Ishikawa (cell line): ENCODE data around the gene OR51B5.

ENCODE experiments used
- CEBPB ChIP-seq: IDR thresholded peaks from 2 replicates; pipeline ENCODE4 v1.6.1; 2012
- CREB1 ChIP-seq: IDR thresholded peaks from 2 replicates; pipeline ENCODE4 v1.6.1; 2012; ENCODE audit warnings: low read depth
- EGR1 ChIP-seq: IDR thresholded peaks from 2 replicates; pipeline ENCODE4 v1.6.1; 2012
- EP300 ChIP-seq: IDR thresholded peaks from 2 replicates; pipeline ENCODE4 v1.6.1; 2012; ENCODE audit warnings: borderline replicate concordance
- FOXM1 ChIP-seq: IDR thresholded peaks from 2 replicates; pipeline ENCODE4 v1.6.1; 2012; ENCODE audit warnings: low read depth, borderline replicate concordance
- MAX ChIP-seq: IDR thresholded peaks from 2 replicates; pipeline ENCODE4 v1.6.1; 2012
- NFIC ChIP-seq: IDR thresholded peaks from 2 replicates; pipeline ENCODE4 v1.6.1; 2012
- RAD21 ChIP-seq: IDR thresholded peaks from 2 replicates; pipeline ENCODE4 v1.6.1; 2012; ENCODE audit warnings: low read depth
- TAF1 ChIP-seq: IDR thresholded peaks from 2 replicates; pipeline ENCODE4 v1.6.1; 2012; ENCODE audit warnings: low read depth, mild to moderate bottlenecking
- TCF12 ChIP-seq: IDR thresholded peaks from 2 replicates; pipeline ENCODE4 v1.6.1; 2012; ENCODE audit warnings: low read depth
- TEAD4 ChIP-seq: IDR thresholded peaks from 2 replicates; pipeline ENCODE4 v1.6.1; 2012
- USF1 ChIP-seq: IDR thresholded peaks from 2 replicates; pipeline ENCODE4 v1.6.1; 2012
- YY1 ChIP-seq: IDR thresholded peaks from 2 replicates; pipeline ENCODE4 v1.6.1; 2012; ENCODE audit warnings: low read depth
- ZBTB7A ChIP-seq: IDR thresholded peaks from 2 replicates; pipeline ENCODE4 v1.6.1; 2012; ENCODE audit warnings: low read depth

Gene OR51B5

GRCh38 chr11:5298451-5298850 lies 44.9 kb downstream of the OR51B5 start:
- TF ChIP-seq USF1 (no peak), CEBPB (no peak), RAD21 (no peak), EGR1 (no peak)

GRCh38 chr11:5297721-5298323 lies 45.5 kb downstream of the OR51B5 start:
- no peak for TF ChIP-seq CREB1
- no peak for TF ChIP-seq FOXM1
- TF ChIP-seq RAD21, result no peak

GRCh38 chr11:5293028-5293427 lies 50.3 kb downstream of the OR51B5 start:
- TF ChIP-seq ZBTB7A, result no peak
- no peak for TF ChIP-seq MAX
- no peak for TF ChIP-seq NFIC
- no peak for TF ChIP-seq EP300
- no peak for TF ChIP-seq CEBPB
- TF ChIP-seq TEAD4, result no peak
- TF ChIP-seq TCF12, result no peak
- no peak for TF ChIP-seq YY1
- TF ChIP-seq TAF1, result no peak
- no peak for TF ChIP-seq FOXM1
- TF ChIP-seq RAD21, result no peak
